Endothelial cell of umbilical vein (primary cell): Measurements from ENCODE around the gene MYOF. TPM values are rescaled to one million over a fixed set of nuclear protein-coding genes. Genes with fewer than 3 reads are reported as not detected.

ENCODE experiments used
- BruUV-seq: library from RNA; stranded (reverse); fragments of 400-500 nt; replicated peaks from 2 replicates; lab custom pipeline; 2021; lab: Mats Ljungman, UMichigan
- CTCF ChIA-PET: fragments of 300-600, 350-600 bp; sonication (Branson Sonifier 250); formaldehyde crosslinking; loops from one replicate; lab custom pipeline; 2021; ENCODE audit warnings: antibody characterized with exemption, inconsistent platforms; lab: Charles Lee
- POLR2A ChIA-PET: fragments of 300-600, 350-600 bp; sonication (Branson Sonifier 250); formaldehyde crosslinking; loops from one replicate; lab custom pipeline; 2021; ENCODE audit warnings: antibody characterized with exemption, inconsistent platforms; lab: Charles Lee
- DNase-seq: peaks from one replicate; pipeline ENCODE4 v3.0.0-alpha.2; 2011; ENCODE audit warnings: low read depth, low spot score
- FAIRE-seq: peaks from 2 replicates; lab custom pipeline; 2011; peaks lifted over from hg19 to GRCh38; lab: Jason Lieb, UNC
- H2AFZ ChIP-seq: 2 replicates; pipeline ENCODE4 v1.6.0; 2012; ENCODE audit warnings: low read depth, low read length, control low read depth, inconsistent platforms
- H3K27ac ChIP-seq: 2 replicates; pipeline ENCODE4 v1.5.1; 2011; ENCODE audit warnings: low read depth, mild to moderate bottlenecking, control low read depth, low read length, moderate library complexity; ENCODE audit not compliant: insufficient read depth
- H3K27me3 ChIP-seq, 2 experiments: 2 replicates each; pipeline versions ENCODE4 v1.6.0 to v1.6.1; 2011; ENCODE audit warnings: low read length in 2 of 2, mixed read lengths in 1 of 2; ENCODE audit not compliant: control insufficient read depth in 2 of 2, insufficient read depth in 2 of 2
- H3K36me3 ChIP-seq, 2 experiments: 2 replicates in 1 of 2; 3 replicates in 1 of 2; pipeline ENCODE4 v1.5.1; 2011; ENCODE audit warnings: low read length in 2 of 2, mild to moderate bottlenecking in 1 of 2, moderate library complexity in 1 of 2; ENCODE audit not compliant: control insufficient read depth in 2 of 2, insufficient read depth in 2 of 2; ENCODE audit errors: extremely low read depth in 1 of 2
- H3K4me1 ChIP-seq: 3 replicates; pipeline ENCODE4 v1.5.1; 2011; ENCODE audit warnings: mild to moderate bottlenecking, low read length; ENCODE audit not compliant: control insufficient read depth, insufficient read depth; ENCODE audit errors: extremely low read depth
- H3K4me2 ChIP-seq: 2 replicates; pipeline ENCODE4 v1.6.1; 2011; ENCODE audit warnings: low read length, control low read depth, mixed read lengths; ENCODE audit not compliant: insufficient read depth
- H3K4me3 ChIP-seq, 3 experiments: fragments of 200-600 bp in 1 of 3; sonication (generic), shearing (Covaris generic) in 1 of 3; replicated peaks in 1 of 3; 2 replicates each; pipeline ENCODE4 v1.5.1; 2011 to 2016; ENCODE audit warnings: control low read depth in 3 of 3, low read length in 3 of 3, mild to moderate bottlenecking in 2 of 3, inconsistent platforms in 1 of 3, low read depth in 1 of 3, moderate library complexity in 1 of 3; ENCODE audit not compliant: insufficient read depth in 1 of 3
- H3K79me2 ChIP-seq: 2 replicates; pipeline ENCODE4 v1.6.0; 2012; ENCODE audit warnings: low read length, inconsistent platforms; ENCODE audit not compliant: control insufficient read depth, insufficient read depth
- H3K9ac ChIP-seq: replicated peaks from 2 replicates; pipeline ENCODE3; 2011; ENCODE audit warnings: low read length, control low read depth; ENCODE audit not compliant: insufficient read depth; ENCODE audit errors: extremely low read depth
- H3K9me1 ChIP-seq: replicated peaks from 3 replicates; pipeline ENCODE4 v1.6.0; 2011; ENCODE audit warnings: mild to moderate bottlenecking, low read length; ENCODE audit not compliant: control insufficient read depth, insufficient read depth; ENCODE audit errors: extremely low read depth
- H3K9me3 ChIP-seq: replicated peaks from 2 replicates; pipeline ENCODE4 v1.5.1; 2012; ENCODE audit warnings: low read length, inconsistent platforms; ENCODE audit not compliant: control insufficient read depth, insufficient read depth
- H4K20me1 ChIP-seq: replicated peaks from 2 replicates; pipeline ENCODE3; 2011; ENCODE audit warnings: mild to moderate bottlenecking, low read length; ENCODE audit not compliant: control insufficient read depth, insufficient read depth; ENCODE audit errors: extremely low read depth
- CTCF ChIP-seq, 2 donors: IDR thresholded peaks; 1 replicate in 1 of 2; 2 replicates in 1 of 2; pipeline ENCODE4 v1.5.1; 2011; ENCODE audit warnings: low read length in 2 of 2, mild to moderate bottlenecking in 2 of 2, moderate library complexity in 2 of 2, control low read depth in 1 of 2, inconsistent platforms in 1 of 2, low read depth in 1 of 2; ENCODE audit not compliant: insufficient read depth in 1 of 2; ENCODE audit errors: extremely low read depth in 1 of 2
- EZH2 ChIP-seq: IDR thresholded peaks from 2 replicates; pipeline ENCODE4 v1.6.1; 2012; ENCODE audit warnings: borderline replicate concordance, low read depth, mild to moderate bottlenecking, moderate library complexity, low read length, inconsistent platforms; ENCODE audit not compliant: severe bottlenecking
- FOS ChIP-seq: IDR thresholded peaks from 2 replicates; pipeline ENCODE4 v1.6.1; 2011; ENCODE audit warnings: mild to moderate bottlenecking, low read length, moderate library complexity, borderline replicate concordance; ENCODE audit not compliant: insufficient read depth
- GATA2 ChIP-seq: IDR thresholded peaks from 2 replicates; pipeline ENCODE4 v1.7.0; 2011; ENCODE audit warnings: low read depth, mild to moderate bottlenecking, moderate library complexity, mixed read lengths, low read length; ENCODE audit not compliant: insufficient read length, insufficient read depth
- JUN ChIP-seq: IDR thresholded peaks from 2 replicates; pipeline ENCODE4 v1.6.1; 2011; ENCODE audit warnings: borderline replicate concordance, low read depth; ENCODE audit not compliant: insufficient read length, insufficient read depth
- MAX ChIP-seq: IDR thresholded peaks from 2 replicates; pipeline ENCODE4 v1.6.1; 2011; ENCODE audit not compliant: insufficient read depth, insufficient read length
- MYC ChIP-seq: IDR thresholded peaks from one replicate; pipeline ENCODE4 v1.6.1; 2011; ENCODE audit warnings: mild to moderate bottlenecking, low read depth, low read length
- POLR2A ChIP-seq: IDR thresholded peaks from 2 replicates; pipeline ENCODE4 v1.6.1; 2012; ENCODE audit warnings: low read depth, mild to moderate bottlenecking, control low read depth, low read length
- POLR2AphosphoS5 ChIP-seq: IDR thresholded peaks from 2 replicates; pipeline ENCODE4 v1.6.1; 2012; ENCODE audit warnings: low read depth, mild to moderate bottlenecking, control low read depth, low read length, moderate library complexity; ENCODE audit not compliant: insufficient read depth
- dilution Hi-C: fragments of 300-500 bp; cut with MboI; formaldehyde crosslinking; loops from one replicate; pipeline ENCODE4 v1.15.0; 2019; ENCODE audit warnings: low sequenced_read_pairs; ENCODE audit not compliant: extremely low pct_ligation_motif_present
- intact Hi-C: fragments of 100-400 bp; cut with micrococcal nuclease; formaldehyde crosslinking; loops from one replicate; pipeline ENCODE4 v1.10.0; 2022
- polyA plus RNA-seq, 4 experiments: library from polyadenylated mRNA; depleted of rRNA in 3 of 4; stranded (reverse) in 3 of 4; unstranded in 1 of 4; fragments of >200 nt; gene quantifications; 2 replicates each; pipeline versions ENCODE4 v1.2.1 to v1.2.3, GENCODE V29; 2011 to 2012; ENCODE audit warnings: missing spikeins in 1 of 4
- total RNA-seq: library from RNA; stranded (reverse); gene quantifications from 2 replicates; pipeline ENCODE4 v1.2.3, GENCODE V29; 2021

The MYOF gene
- total and polyA plus RNA-seq, 2 donors (not counting 3 experiments of a cell fraction or from before 2014, with no cell fraction given), result 98.4 to 379 TPM

- H4K20me1 ChIP-seq, result no peaks in the 10 kb centered on the region
- POLR2A ChIA-PET, result no interaction called here
- no peak overlapping the region for H3K27ac ChIP-seq
- no peaks in the 10 kb centered on the region for H3K79me2 ChIP-seq
- no peak overlapping the region for H2AFZ ChIP-seq
- intact Hi-C loops (no loop called here), dilution Hi-C loops (no loop called here)
- H3K4me3 ChIP-seq, result no peak overlapping the region
- TF ChIP-seq POLR2A, result no peak
- no peak for TF ChIP-seq JUN
- no peak for TF ChIP-seq MAX
- no peak for TF ChIP-seq POLR2AphosphoS5
- no peak for TF ChIP-seq FOS
- TF ChIP-seq MYC, result no peak
- no TSS peak for BruUV-seq
- no peaks in the 10 kb centered on the region for H3K9me3 ChIP-seq
- H3K36me3 ChIP-seq, result peaks cover 0 to 25% of the 10 kb centered on the region in 2 experiments
- peaks cover 4% of the 10 kb centered on the region for H3K4me1 ChIP-seq
- H3K9me1 ChIP-seq, result no peaks in the 10 kb centered on the region
- DNase-seq, result no peak
- no peak for FAIRE-seq
- no peaks in the 10 kb centered on the region for H3K27me3 ChIP-seq
- no peak overlapping the region for H3K4me2 ChIP-seq
- H3K9ac ChIP-seq, result no peak overlapping the region
- CTCF ChIA-PET, result interaction anchor here (1.6 to 7.2 kb wide), 2 partner anchors 399 to 435 kb away, joined by 11 to 67 read pairs; no protein-coding TSS in a partner anchor
These were observed 32.4 kb upstream of the MYOF start for GRCh38 chr10:93514521-93514920.

DNA sequence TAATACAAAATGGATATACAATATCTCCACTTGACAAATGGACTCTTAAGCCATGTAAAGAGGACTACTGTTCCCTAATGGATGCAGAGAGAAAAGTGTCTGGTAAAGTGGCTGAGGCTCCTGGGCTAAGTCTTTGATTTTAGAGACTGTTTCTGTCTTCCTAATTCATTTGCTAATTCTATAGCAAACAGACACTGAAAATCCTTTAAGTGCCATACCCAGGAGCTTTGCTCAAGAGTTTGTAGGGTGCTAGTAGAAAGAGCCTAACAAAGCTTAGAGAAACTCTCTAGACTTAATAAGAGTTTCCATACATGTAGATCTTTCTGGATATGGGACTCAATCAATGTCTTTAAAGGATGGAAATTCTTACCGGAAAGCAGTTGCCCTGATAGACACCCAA is 31.0 kb upstream of the MYOF start:
- DNase-seq (no peak), FAIRE-seq (no peak)
- H3K79me2 ChIP-seq, result no peaks in the 10 kb centered on the region
- no peak overlapping the region for H3K4me3 ChIP-seq
- ChIA-PET POLR2A (no interaction called here), CTCF (interaction anchor here (1.0 to 7.2 kb wide), 9 partner anchors 10 to 507 kb away, joined by 3 to 88 read pairs (median 18); partner anchors contain the start of gene MYOF)
- dilution Hi-C loops, result no loop called here
- no peak overlapping the region for H2AFZ ChIP-seq
- H3K36me3 ChIP-seq, result peaks cover 0 to 19% of the 10 kb centered on the region in 2 experiments
- no peak for TF ChIP-seq JUN
- no peak for TF ChIP-seq CTCF (IDR thresholded peaks at IDR 0.05; ENCODE audit: extremely low read depth in 1 of 2, insufficient read depth in 1 of 2, low read depth in 1 of 2, low read length in 2 of 2)
- no peak for TF ChIP-seq POLR2AphosphoS5
- no peak for TF ChIP-seq FOS
- TF ChIP-seq MAX, result no peak
- no peak for TF ChIP-seq GATA2
- TF ChIP-seq EZH2, result no peak
- no peak for TF ChIP-seq MYC
- TF ChIP-seq POLR2A, result no peak
- H3K9me3 ChIP-seq, result no peaks in the 10 kb centered on the region
- no peak overlapping the region for H3K4me2 ChIP-seq
- no peaks in the 10 kb centered on the region for H4K20me1 ChIP-seq
- intact Hi-C loops, result no loop called here
- peaks cover 4% of the 10 kb centered on the region for H3K4me1 ChIP-seq
- H3K9me1 ChIP-seq, result no peaks in the 10 kb centered on the region
- no peaks in the 10 kb centered on the region for H3K27me3 ChIP-seq
- H3K9ac ChIP-seq, result no peak overlapping the region
- BruUV-seq, result no TSS peak
- H3K27ac ChIP-seq, result no peak overlapping the region
